Astrocyte of the cerebellum (primary cell): ENCODE results near the gene TAS2R1.

ENCODE experiments used
- DNase-seq: peaks from one replicate; pipeline ENCODE4 v3.0.0-alpha.2; 2011; ENCODE audit warnings: low read depth
- H3K4me3 ChIP-seq: 2 replicates; pipeline ENCODE4 v1.5.1; 2011; ENCODE audit warnings: mild to moderate bottlenecking, low read depth, low read length, moderate library complexity
- CTCF ChIP-seq: IDR thresholded peaks from 2 replicates; pipeline ENCODE4 v1.5.1; 2012; ENCODE audit warnings: low read length, low read depth, moderate library complexity, mild to moderate bottlenecking; ENCODE audit errors: missing control alignments
- in situ Hi-C: cut with HindIII; loops from 2 replicates; pipeline ENCODE4 v1.10.0; 2017; ENCODE audit warnings: low sequenced_read_pairs

TAS2R1 gene

DNA sequence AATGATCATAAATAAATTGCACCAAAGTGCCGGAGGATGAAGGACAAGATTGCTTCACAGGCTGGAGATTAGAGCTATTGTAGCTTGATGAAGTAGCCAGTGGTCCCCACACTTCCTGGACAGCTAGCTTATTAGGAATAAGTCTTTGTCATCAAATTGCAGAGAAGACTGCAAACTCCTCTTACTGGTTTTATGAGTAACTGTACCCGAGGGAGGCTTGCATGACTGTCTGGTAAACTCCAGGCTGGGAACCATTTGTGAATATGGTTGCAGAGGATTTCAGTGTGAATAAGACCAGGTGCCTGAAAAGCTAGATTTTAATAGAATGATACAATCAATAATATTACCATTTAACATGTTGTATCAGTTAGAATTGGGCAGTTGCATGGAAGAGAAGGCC is 47.7 kb downstream of the TAS2R1 start:
- no peak for TF ChIP-seq CTCF
- in situ Hi-C loops, result no loop called here
- H3K4me3 ChIP-seq, result no peak overlapping the region
- DNase-seq, result no peak
